Panc1 (cell line): ENCODE data around the gene RPP14. TPM values are rescaled to one million over a fixed set of nuclear protein-coding genes. Genes with fewer than 3 reads are reported as not detected.
"Not testable (repeated sequence)": the region's sequence is repeated elsewhere in the genome, so short reads cannot be mapped to it uniquely, and the experiment has no call there.

Experiments
- ATAC-seq: fragments of 200-7000 bp; cut with Tn5 transposase; 2 replicates; pipeline ENCODE4 v1.9.1; 2020; ENCODE audit warnings: mild to moderate bottlenecking, moderate library complexity
- BruUV-seq: library from RNA; stranded (reverse); fragments of 400-500 nt; replicated peaks from 2 replicates; lab custom pipeline; 2021; lab: Mats Ljungman, UMichigan
- CTCF ChIA-PET: fragments of 300-600 bp; sonication (Branson Sonifier 250); formaldehyde crosslinking; loops from one replicate; lab custom pipeline; 2022; ENCODE audit warnings: antibody characterized with exemption; lab: Charles Lee
- POLR2A ChIA-PET: fragments of 300-600 bp; sonication (Branson Sonifier 250); formaldehyde crosslinking; loops from one replicate; lab custom pipeline; 2022; ENCODE audit warnings: antibody characterized with exemption; lab: Charles Lee
- DNase-seq: peaks from one replicate; pipeline ENCODE4 v3.0.0-alpha.2; 2010; ENCODE audit warnings: low read depth, low spot score
- H3K27ac ChIP-seq: 2 replicates; pipeline ENCODE4 v1.5.1; 2011; ENCODE audit warnings: mild to moderate bottlenecking, low read length, inconsistent platforms
- H3K27me3 ChIP-seq: fragments of 200-500 bp; sonication (Bioruptor generic); 2 replicates; pipeline ENCODE4 v1.6.0; 2014; ENCODE audit warnings: low read length, inconsistent platforms; ENCODE audit not compliant: control insufficient read depth, insufficient read depth
- H3K36me3 ChIP-seq: fragments of 200-500 bp; sonication (Bioruptor generic); 2 replicates; pipeline ENCODE4 v1.5.1; 2014; ENCODE audit warnings: inconsistent platforms, mild to moderate bottlenecking, low read length, moderate library complexity; ENCODE audit not compliant: control insufficient read depth, insufficient read depth
- H3K4me1 ChIP-seq: 2 replicates; pipeline ENCODE4 v1.5.1; 2011; ENCODE audit warnings: inconsistent platforms, mild to moderate bottlenecking, low read length, moderate library complexity; ENCODE audit not compliant: control insufficient read depth, insufficient read depth
- H3K4me3 ChIP-seq, 2 experiments: 2 replicates each; pipeline ENCODE4 v1.5.1; 2011 to 2012; ENCODE audit warnings: low read depth in 2 of 2, low read length in 2 of 2, mild to moderate bottlenecking in 2 of 2, inconsistent platforms in 1 of 2, moderate library complexity in 1 of 2
- H3K9me3 ChIP-seq: fragments of 200-500 bp; sonication (Bioruptor generic); 2 replicates; pipeline ENCODE4 v1.5.1; 2014; ENCODE audit warnings: low read depth, mild to moderate bottlenecking, inconsistent platforms, low read length, moderate library complexity; ENCODE audit not compliant: control insufficient read depth, insufficient read depth
- POLR2AphosphoS5 ChIP-seq: IDR thresholded peaks from 2 replicates; pipeline ENCODE4 v1.6.1; 2012; ENCODE audit warnings: mild to moderate bottlenecking, low read depth, low read length, moderate library complexity
- SIN3A ChIP-seq: IDR thresholded peaks from 2 replicates; pipeline ENCODE4 v1.6.1; 2012; ENCODE audit warnings: low read depth, mild to moderate bottlenecking, low read length, moderate library complexity, borderline replicate concordance; ENCODE audit not compliant: insufficient read depth
- TCF7L2 ChIP-seq: IDR thresholded peaks from 2 replicates; pipeline ENCODE4 v1.6.1; 2011; ENCODE audit warnings: mild to moderate bottlenecking, low read depth, low read length, inconsistent platforms
- in situ Hi-C: cut with HindIII; loops from 2 replicates; pipeline ENCODE4 v1.10.0; 2016; ENCODE audit warnings: low sequenced_read_pairs, low pct_unique_long_range_greater_than_20kb
- intact Hi-C: fragments of 100-400 bp; cut with micrococcal nuclease; formaldehyde crosslinking; loops from one replicate; pipeline ENCODE4 v1.10.0; 2022; ENCODE audit not compliant: unreplicated experiment
- total RNA-seq: library from RNA; stranded (reverse); gene quantifications from one replicate; pipeline ENCODE4 v1.2.1, GENCODE V29; 2021; ENCODE audit not compliant: unreplicated experiment
- TF ChIP-seq, protein P1 (sequence below), 2 experiments: IDR thresholded peaks; 2 replicates each; pipeline ENCODE4 v1.6.1; 2011 to 2012; ENCODE audit warnings: low read depth in 2 of 2, control low read depth in 1 of 2, low read length in 1 of 2, mild to moderate bottlenecking in 1 of 2, moderate library complexity in 1 of 2; ENCODE audit not compliant: insufficient read depth in 1 of 2
- TF ChIP-seq, protein P2 (sequence below): fragments of 450-650 bp; IDR thresholded peaks from 2 replicates; pipeline ENCODE4 v1.5.1; 2017; ENCODE audit warnings: mild to moderate bottlenecking

The RPP14 gene
- total RNA-seq, 1 experiment from 2014 or later, result 16.4 TPM

DNA sequence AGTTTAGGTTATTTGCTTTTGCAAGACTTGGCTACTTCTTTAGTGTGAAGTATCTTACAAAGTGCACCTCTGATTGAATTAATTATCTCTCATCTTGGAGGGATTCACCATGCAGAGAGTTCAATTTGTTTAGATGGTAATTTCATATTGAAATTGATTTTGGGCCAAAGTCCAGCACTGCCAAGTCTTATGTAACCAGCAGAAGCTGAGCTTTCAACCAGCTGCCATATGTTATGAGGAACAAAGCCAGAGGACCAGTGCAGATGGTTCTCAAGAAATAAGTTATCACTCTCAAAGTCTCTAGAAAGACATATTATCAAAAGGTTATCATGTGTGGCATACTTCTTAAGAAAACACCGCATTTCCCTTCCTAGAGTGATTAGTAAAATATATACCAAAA, 39.5 kb upstream of the RPP14 start:
- Histone ChIP-seq H3K4me3 (no peak overlapping the region), H3K27ac (no peak overlapping the region), H3K4me1 (no peaks in the 10 kb centered on the region), H3K36me3 (no peaks in the 10 kb centered on the region), H3K27me3 (no peaks in the 10 kb centered on the region), H3K9me3 (no peaks in the 10 kb centered on the region)
- ChIA-PET POLR2A (interaction anchor here (0.6 kb wide), 1 partner anchor 50 kb away, joined by 8 read pairs; no protein-coding TSS in a partner anchor), CTCF (no interaction called here)
- in situ Hi-C loops (no loop called here), intact Hi-C loops (no loop called here)
- TF ChIP-seq, protein P1, sequence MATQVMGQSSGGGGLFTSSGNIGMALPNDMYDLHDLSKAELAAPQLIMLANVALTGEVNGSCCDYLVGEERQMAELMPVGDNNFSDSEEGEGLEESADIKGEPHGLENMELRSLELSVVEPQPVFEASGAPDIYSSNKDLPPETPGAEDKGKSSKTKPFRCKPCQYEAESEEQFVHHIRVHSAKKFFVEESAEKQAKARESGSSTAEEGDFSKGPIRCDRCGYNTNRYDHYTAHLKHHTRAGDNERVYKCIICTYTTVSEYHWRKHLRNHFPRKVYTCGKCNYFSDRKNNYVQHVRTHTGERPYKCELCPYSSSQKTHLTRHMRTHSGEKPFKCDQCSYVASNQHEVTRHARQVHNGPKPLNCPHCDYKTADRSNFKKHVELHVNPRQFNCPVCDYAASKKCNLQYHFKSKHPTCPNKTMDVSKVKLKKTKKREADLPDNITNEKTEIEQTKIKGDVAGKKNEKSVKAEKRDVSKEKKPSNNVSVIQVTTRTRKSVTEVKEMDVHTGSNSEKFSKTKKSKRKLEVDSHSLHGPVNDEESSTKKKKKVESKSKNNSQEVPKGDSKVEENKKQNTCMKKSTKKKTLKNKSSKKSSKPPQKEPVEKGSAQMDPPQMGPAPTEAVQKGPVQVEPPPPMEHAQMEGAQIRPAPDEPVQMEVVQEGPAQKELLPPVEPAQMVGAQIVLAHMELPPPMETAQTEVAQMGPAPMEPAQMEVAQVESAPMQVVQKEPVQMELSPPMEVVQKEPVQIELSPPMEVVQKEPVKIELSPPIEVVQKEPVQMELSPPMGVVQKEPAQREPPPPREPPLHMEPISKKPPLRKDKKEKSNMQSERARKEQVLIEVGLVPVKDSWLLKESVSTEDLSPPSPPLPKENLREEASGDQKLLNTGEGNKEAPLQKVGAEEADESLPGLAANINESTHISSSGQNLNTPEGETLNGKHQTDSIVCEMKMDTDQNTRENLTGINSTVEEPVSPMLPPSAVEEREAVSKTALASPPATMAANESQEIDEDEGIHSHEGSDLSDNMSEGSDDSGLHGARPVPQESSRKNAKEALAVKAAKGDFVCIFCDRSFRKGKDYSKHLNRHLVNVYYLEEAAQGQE (IDR thresholded peaks at IDR 0.05; ENCODE audit: insufficient read depth in 1 of 2, low read depth in 2 of 2, low read length in 1 of 2), result no peak
- TF ChIP-seq POLR2AphosphoS5, result no peak
- TF ChIP-seq SIN3A, result no peak
- TF ChIP-seq, protein P2, sequence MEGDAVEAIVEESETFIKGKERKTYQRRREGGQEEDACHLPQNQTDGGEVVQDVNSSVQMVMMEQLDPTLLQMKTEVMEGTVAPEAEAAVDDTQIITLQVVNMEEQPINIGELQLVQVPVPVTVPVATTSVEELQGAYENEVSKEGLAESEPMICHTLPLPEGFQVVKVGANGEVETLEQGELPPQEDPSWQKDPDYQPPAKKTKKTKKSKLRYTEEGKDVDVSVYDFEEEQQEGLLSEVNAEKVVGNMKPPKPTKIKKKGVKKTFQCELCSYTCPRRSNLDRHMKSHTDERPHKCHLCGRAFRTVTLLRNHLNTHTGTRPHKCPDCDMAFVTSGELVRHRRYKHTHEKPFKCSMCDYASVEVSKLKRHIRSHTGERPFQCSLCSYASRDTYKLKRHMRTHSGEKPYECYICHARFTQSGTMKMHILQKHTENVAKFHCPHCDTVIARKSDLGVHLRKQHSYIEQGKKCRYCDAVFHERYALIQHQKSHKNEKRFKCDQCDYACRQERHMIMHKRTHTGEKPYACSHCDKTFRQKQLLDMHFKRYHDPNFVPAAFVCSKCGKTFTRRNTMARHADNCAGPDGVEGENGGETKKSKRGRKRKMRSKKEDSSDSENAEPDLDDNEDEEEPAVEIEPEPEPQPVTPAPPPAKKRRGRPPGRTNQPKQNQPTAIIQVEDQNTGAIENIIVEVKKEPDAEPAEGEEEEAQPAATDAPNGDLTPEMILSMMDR, result no peak
- no peak for TF ChIP-seq TCF7L2
- ATAC-seq (no peak), DNase-seq (no peak)
- no TSS peak for BruUV-seq

DNA sequence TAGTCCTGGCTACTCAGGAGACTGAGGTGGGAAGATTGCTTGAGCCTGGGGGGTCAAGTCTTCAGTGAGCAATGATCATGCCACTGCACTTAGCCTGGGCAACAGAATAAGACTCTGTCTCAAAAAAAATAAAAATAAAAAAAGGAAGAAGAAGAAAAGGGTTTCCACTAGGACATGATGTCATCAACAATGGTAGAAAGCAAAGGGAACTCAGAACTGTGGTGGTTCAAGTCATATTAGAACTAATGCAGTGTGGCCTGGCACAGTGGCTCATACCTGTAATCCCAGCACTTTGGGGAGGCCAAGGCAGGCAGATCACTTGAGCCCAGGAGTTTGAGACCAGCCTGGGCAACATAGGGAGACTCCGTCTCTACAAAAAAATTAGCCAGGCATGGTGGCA, 38.5 kb upstream of the RPP14 start:
- ATAC-seq, in situ Hi-C loops, intact Hi-C loops, DNase-seq, H3K36me3 ChIP-seq, H3K9me3 ChIP-seq, H3K4me3 ChIP-seq, H3K27me3 ChIP-seq, BruUV-seq, H3K4me1 ChIP-seq, H3K27ac ChIP-seq, POLR2A ChIA-PET, CTCF ChIA-PET: not testable (repeated sequence)

DNA sequence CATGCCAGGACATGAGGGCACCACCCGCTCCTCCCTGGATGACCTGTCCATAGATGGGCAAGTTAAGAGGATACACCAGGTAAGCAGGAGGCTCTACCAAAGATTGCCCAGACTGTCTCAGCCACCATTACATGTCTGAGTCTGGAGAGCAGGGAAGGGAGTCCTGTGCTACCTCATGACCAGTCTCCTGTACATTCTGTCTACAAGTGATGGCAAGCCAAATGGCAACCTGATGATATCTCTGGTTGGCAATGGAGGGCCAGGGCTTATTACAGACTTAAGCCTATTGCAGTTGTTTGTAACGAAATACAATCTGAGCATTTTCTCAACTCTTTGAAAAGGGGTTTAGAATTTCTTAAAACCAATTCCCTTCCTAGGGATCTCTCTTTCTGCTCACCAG, 36.7 kb upstream of the RPP14 start:
- POLR2A ChIA-PET, result no interaction called here
- intact Hi-C loops, result no loop called here
- ATAC-seq, result no peak

More for the DNA sequence above, 36.7 kb upstream of the RPP14 start:
- Histone ChIP-seq H3K27ac (no peak overlapping the region), H3K4me3 (no peak overlapping the region), H3K27me3 (no peaks in the 10 kb centered on the region), H3K36me3 (peaks cover 4% of the 10 kb centered on the region), H3K9me3 (no peaks in the 10 kb centered on the region), H3K4me1 (no peaks in the 10 kb centered on the region; the same call in 1 of the 2 replicates)
- CTCF ChIA-PET, result no interaction called here
- DNase-seq, result no peak
- TF ChIP-seq, protein P1 (IDR thresholded peaks at IDR 0.05; ENCODE audit: insufficient read depth in 1 of 2, low read depth in 2 of 2, low read length in 1 of 2), result no peak
- TF ChIP-seq, protein P2, result no peak
- TF ChIP-seq SIN3A (no peak), POLR2AphosphoS5 (no peak), TCF7L2 (no peak)
- BruUV-seq, result no TSS peak
- in situ Hi-C loops, result no loop called here
